ENCODE results near the gene CRIP1. TPM values are rescaled to one million over a fixed set of nuclear protein-coding genes. Genes with fewer than 3 reads are reported as not detected.

CRIP1 gene
- total RNA-seq (2014; rRNA removed) = 45.9 and 48.7 TPM in 2 replicates
- Bru-seq, nascent RNA = percentile 50 among the genes with signal in this experiment
- percentile 56 among the genes with signal in this experiment for BruChase-seq, experiment 1, labeled RNA remaining after a 6-hour chase
- percentile 42 among the genes with signal in this experiment for BruChase-seq, experiment 2, labeled RNA remaining after a 2-hour chase
- long read RNA-seq, transcript CRIP1-206 (3 exons, 2,241 nt) = major isoform, 31 of 59 reads
- long read RNA-seq, transcript CRIP1-201 (5 exons, 1,311 nt) = minor isoform, 25 of 59 reads
- long read RNA-seq, partial matches to known transcripts = 0 of 59 reads
- long read RNA-seq, other reads (novel, unspliced or antisense) = 1 of 59 reads

GRCh38 chr14:105486163-105486973, at the start of gene CRIP1:
Gene CRIP1, plus strand, starts transcription at chr14:105486886. Its CDS starts 374 bp downstream, at chr14:105487260.
- no peaks in the 10 kb centered on the region for H3K36me3 ChIP-seq (ENCODE audit: low read depth, low read length)
- H3K79me2 ChIP-seq (ENCODE audit: low read length) = no peaks in the 10 kb centered on the region
- TF ChIP-seq CTCF (conservative IDR thresholded peaks at IDR 0.05; ENCODE audit: low read depth, low read length) (no peak), EZH2phosphoT487 (IDR thresholded peaks at IDR 0.05; ENCODE audit: borderline replicate concordance, low read length) (no peak), EZH2 (IDR thresholded peaks at IDR 0.05; ENCODE audit: low read length, unreplicated experiment) (no peak)
- H2AFZ ChIP-seq (ENCODE audit: low read length) = peak within 1 kb of the TSS; percentile 50; the same call in 1 of the 2 replicates
- ChIA-PET CTCF (no interaction called here), POLR2A (ENCODE audit: unreplicated experiment) (no interaction called here)
- no peaks in the 10 kb centered on the region for H3K9me2 ChIP-seq (replicated peaks; ENCODE audit: low read length)
- H3K4me3 ChIP-seq (ENCODE audit: low read length) = peak within 1 kb of the TSS; percentile 66
- H4K20me1 ChIP-seq (ENCODE audit: low read length) = no peaks in the 10 kb centered on the region
- H3K4me1 ChIP-seq (ENCODE audit: insufficient read depth, low read length) = peaks cover 39% of the 10 kb centered on the region
- intact Hi-C loops (cut with micrococcal nuclease) = no loop called here
- no peaks in the 10 kb centered on the region for H3K9me3 ChIP-seq (ENCODE audit: low read length)
- DNase-seq = no peak
- H3K27me3 ChIP-seq (ENCODE audit: low read length) = no peaks in the 10 kb centered on the region
- H3F3A ChIP-seq (ENCODE audit: low read length, unreplicated experiment) = no peaks in the 10 kb centered on the region
- no peak for ATAC-seq
- no TSS peak for BruUV-seq (replicated peaks)
- H3K27ac ChIP-seq (ENCODE audit: low read length) = no peak within 1 kb of the TSS
- peak within 1 kb of the TSS; percentile 65 for H3K9ac ChIP-seq (ENCODE audit: low read length)
- H3K4me2 ChIP-seq (ENCODE audit: low read length) = peak within 1 kb of the TSS; percentile 83

DNA sequence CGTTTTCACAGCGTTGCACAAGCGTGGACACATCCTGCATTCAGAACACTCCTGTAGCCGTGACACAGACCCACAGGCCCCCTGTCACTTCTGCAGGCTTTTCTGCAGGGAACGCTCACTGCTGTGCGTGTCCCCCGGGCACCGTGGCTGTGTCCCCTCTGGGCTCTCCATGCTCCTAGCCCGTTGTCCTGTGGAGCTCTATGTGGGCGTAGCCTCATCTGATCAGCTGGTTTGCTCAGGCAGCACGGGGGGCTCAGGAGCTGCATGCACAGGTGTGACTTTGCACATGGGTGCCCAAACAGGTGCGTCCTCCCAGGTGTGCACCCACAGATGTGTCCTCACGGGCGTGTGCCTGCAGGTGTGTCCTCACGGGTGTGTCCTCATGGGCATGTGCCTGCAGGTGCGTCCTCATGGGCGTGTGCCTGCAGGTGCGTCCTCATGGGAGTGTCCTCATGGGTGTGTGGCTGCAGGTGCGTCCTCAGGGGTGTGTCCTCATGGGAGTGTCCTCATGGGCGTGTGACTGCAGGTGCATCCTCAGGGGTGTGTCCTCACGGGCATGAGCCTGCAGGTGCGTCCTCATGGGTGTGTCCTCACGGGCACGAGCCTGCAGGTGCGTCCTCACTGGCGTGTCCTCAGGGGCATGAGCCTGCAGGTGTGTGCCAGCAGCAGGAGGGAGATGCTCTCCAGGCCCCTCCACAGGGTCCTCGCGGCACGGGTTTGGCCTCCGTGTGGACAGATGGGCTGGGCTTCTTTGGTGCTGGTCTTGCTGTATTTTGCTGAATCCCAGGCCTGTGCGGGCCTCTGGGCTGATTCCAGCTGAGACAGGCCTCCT, 49.6 kb upstream of the CRIP1 start:
- Histone ChIP-seq H3K79me2 (ENCODE audit: low read length) (peaks cover 68% of the 10 kb centered on the region), H2AFZ (ENCODE audit: low read length) (no peak overlapping the region), H3K27ac (ENCODE audit: low read length) (no peak overlapping the region), H4K20me1 (ENCODE audit: low read length) (peaks cover 26% of the 10 kb centered on the region), H3K4me1 (ENCODE audit: insufficient read depth, low read length) (no peaks in the 10 kb centered on the region), H3K9me3 (ENCODE audit: low read length) (no peaks in the 10 kb centered on the region), H3K9ac (ENCODE audit: low read length) (no peak overlapping the region), H3K4me2 (ENCODE audit: low read length) (no peak overlapping the region), H3K9me2 (replicated peaks; ENCODE audit: low read length) (no peaks in the 10 kb centered on the region), H3K36me3 (ENCODE audit: low read depth, low read length) (peaks cover under 1% of the 10 kb centered on the region; the same call in 1 of the 2 replicates), H3K27me3 (ENCODE audit: low read length) (no peaks in the 10 kb centered on the region), H3F3A (ENCODE audit: low read length, unreplicated experiment) (no peaks in the 10 kb centered on the region), H3K4me3 (ENCODE audit: low read length) (no peak overlapping the region)
- intact Hi-C loops (cut with micrococcal nuclease) = no loop called here
- DNase-seq = no peak
- ChIA-PET CTCF (no interaction called here), POLR2A (ENCODE audit: unreplicated experiment) (no interaction called here)
- TF ChIP-seq EZH2 (IDR thresholded peaks at IDR 0.05; ENCODE audit: low read length, unreplicated experiment) (no peak), CTCF (conservative IDR thresholded peaks at IDR 0.05; ENCODE audit: low read depth, low read length) (no peak), EZH2phosphoT487 (IDR thresholded peaks at IDR 0.05; ENCODE audit: borderline replicate concordance, low read length) (no peak)
- BruUV-seq (replicated peaks) = no TSS peak
- ATAC-seq = no peak
